ENCODE measurements around the gene ARHGAP36.

DNA sequence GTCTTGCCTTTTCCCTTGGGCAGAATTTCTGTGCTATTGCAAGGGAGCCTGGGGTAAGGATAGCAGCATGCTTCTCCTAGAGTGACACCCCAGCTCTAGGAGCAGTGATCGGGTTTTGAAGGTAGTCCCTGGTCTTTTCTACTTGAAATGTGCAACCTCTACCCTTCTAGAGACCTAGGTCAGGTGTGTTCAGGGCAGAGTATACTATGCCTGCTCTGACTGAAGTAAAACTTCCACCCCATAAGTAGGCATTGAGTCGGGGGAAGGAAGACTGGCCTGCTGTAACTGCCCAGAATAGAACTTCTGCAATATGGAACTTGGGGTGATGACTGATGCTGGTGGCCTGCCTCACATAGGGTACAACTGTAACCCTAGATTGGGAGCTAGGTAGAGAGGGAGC lies 80.9 kb downstream of the ARHGAP36 start:
- TF ChIP-seq, protein P1, sequence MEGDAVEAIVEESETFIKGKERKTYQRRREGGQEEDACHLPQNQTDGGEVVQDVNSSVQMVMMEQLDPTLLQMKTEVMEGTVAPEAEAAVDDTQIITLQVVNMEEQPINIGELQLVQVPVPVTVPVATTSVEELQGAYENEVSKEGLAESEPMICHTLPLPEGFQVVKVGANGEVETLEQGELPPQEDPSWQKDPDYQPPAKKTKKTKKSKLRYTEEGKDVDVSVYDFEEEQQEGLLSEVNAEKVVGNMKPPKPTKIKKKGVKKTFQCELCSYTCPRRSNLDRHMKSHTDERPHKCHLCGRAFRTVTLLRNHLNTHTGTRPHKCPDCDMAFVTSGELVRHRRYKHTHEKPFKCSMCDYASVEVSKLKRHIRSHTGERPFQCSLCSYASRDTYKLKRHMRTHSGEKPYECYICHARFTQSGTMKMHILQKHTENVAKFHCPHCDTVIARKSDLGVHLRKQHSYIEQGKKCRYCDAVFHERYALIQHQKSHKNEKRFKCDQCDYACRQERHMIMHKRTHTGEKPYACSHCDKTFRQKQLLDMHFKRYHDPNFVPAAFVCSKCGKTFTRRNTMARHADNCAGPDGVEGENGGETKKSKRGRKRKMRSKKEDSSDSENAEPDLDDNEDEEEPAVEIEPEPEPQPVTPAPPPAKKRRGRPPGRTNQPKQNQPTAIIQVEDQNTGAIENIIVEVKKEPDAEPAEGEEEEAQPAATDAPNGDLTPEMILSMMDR (conservative IDR thresholded peaks at IDR 0.05; ENCODE audit: low read depth, low read length), result no peak
- TF ChIP-seq EZH2phosphoT487 (IDR thresholded peaks at IDR 0.05; ENCODE audit: borderline replicate concordance, low read length), result no peak
